GM21737 (cell line): ENCODE data around the gene PAPSS2.
"Not testable (repeated sequence)": the region's sequence is repeated elsewhere in the genome, so short reads cannot be mapped to it uniquely, and the experiment has no call there.

Experiments
- ATAC-seq: cut with Tn5 transposase; IDR thresholded peaks from one replicate; pipeline ENCODE4 v1.9.1; 2021; ENCODE audit warnings: mild to moderate bottlenecking, moderate library complexity; ENCODE audit not compliant: unreplicated experiment

The PAPSS2 gene

GRCh38 chr10:87702260-87702972 is 42.7 kb downstream of the PAPSS2 start:
- no peak for ATAC-seq

GRCh38 chr10:87702973-87703294 is 43.3 kb downstream of the PAPSS2 start:
- ATAC-seq = no peak

DNA sequence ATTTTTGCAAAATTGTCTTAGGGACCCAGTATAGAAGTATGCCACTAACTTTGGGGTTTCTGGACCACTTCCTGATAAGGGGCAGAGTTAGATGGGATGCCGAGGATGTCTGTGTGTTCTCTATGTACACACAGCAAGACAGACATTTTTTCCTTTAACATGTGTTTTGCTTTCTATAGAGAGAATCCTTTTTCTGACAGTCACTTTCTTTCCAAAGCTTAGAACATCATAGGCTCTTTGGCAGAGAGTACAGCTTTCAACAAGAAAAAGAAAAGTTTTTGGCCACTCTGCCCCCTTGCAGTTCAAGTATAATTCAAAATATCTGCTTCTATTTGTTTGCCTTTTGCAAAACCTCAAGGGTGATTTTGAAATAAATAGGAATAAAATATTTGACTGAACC is 44.1 kb downstream of the PAPSS2 start:
- ATAC-seq = no peak

DNA sequence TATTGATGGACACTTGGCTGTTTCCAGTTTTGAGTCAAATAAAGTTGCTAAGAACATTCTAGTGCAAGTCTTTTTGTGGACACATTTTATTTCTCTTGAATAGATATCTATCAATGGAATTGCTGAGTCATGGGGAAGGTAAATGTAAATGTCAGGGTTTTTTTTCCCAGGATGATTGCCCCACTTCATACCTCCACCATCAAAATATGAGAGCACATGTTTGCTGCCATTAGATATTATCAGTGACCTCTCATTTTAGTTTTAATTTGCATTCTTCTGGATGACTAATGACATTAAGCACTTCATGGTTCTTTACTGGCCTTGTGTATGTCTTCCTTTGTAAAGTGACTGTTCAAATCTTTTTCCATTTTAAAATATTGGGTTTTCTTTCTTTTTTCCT is 45.7 kb downstream of the PAPSS2 start:
- ATAC-seq = no peak

DNA sequence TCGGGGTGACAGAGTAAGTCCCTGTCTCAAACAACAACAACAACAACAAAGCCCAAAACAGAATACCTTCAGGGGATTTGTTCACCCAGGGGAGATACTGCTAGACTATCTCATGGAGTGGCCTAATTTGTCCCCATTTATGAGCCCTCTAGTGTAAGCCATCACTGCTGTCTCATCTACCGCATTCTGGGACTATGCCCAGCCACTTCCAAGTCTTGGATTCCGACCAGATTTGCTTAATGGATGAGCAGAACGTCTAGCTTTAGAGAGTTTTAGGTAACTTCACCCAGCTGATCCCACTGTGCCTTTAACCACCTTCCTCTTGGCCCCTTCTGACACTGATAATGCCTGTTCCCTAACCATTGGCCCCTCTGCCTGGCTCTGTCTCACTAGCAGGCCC is 47.1 kb downstream of the PAPSS2 start:
- ATAC-seq = no peak

GRCh38 chr10:87707254-87707653 is 47.6 kb downstream of the PAPSS2 start:
- no peak for ATAC-seq

GRCh38 chr10:87712913-87713616 is 53.4 kb downstream of the PAPSS2 start:
- ATAC-seq = no peak

GRCh38 chr10:87713707-87714106 is 54.0 kb downstream of the PAPSS2 start:
- ATAC-seq = no peak

DNA sequence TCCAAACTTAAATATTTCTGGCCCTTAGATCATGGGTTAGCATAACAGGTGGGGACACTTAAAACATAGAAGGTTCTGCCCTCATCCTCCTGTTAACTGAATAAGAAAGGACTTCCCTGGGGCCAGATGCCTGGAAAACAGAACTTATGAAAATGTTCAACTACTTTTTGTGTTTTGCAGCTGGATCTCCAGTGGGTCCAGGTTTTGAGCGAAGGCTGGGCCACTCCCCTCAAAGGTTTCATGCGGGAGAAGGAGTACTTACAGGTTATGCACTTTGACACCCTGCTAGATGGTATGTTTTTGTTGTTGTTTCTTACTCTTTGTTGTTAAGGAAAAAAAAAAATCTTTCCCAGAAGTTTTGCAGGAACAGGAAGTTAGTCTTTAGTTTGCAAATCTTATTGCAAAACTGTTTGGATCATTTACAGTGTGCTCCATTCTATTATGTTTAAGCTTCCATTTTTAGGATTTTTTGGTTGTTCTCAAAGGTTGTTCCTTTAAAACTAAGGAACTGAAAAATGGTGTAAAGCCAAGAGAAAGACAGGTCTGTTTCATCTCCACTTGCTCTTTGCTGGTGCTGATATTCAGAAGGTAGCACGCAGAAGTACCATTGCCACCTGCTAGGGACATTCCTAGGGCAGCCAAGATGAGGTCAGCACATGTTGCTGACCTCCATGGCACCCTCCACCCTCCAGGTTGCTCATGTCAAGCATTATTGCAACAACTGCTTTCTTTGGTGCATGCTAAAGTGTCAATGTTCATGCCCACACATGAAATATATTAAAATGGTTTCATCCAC is 56.1 kb downstream of the PAPSS2 start:
- no peak for ATAC-seq

DNA sequence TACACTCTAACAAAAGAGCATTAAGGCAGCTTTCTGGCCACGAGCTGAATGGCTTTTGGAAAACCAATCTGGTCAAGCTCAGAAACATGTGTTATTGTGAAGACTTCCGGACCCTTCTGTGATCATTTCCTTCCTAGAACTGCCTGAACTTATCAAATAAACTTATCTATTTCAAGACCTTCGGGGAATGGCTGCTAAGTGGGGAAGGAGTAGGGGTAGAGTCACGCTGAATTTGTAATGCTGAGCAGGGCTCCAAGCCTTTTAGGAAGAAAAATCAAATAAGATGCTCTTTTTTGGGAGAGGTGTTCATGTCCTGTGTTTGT is 56.6 kb downstream of the PAPSS2 start:
- ATAC-seq = no peak

- no peak for ATAC-seq
Observed at GRCh38 chr10:87720665-87721064, 61.0 kb downstream of the PAPSS2 start.

GRCh38 chr10:87721781-87722180 is 62.1 kb downstream of the PAPSS2 start:
- ATAC-seq = no peak

DNA sequence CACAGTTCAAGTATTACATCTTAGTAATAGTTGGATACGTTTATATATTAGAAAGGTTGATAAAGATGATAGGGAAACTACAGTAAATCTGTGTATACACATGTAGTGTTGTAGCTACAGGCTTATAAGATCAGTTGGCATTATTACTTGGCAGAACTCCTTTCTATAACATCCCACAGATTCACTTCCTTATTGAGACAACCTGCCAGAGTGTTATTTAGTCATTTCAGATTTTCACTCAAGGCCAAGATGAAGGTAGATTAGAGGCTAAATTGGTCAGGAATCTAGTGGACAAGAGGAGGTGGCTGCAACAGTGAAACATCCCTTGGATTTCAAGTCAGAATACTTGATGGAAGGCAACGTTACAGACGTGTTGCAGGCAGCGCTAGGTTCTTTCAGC is 63.0 kb downstream of the PAPSS2 start:
- no peak for ATAC-seq

DNA sequence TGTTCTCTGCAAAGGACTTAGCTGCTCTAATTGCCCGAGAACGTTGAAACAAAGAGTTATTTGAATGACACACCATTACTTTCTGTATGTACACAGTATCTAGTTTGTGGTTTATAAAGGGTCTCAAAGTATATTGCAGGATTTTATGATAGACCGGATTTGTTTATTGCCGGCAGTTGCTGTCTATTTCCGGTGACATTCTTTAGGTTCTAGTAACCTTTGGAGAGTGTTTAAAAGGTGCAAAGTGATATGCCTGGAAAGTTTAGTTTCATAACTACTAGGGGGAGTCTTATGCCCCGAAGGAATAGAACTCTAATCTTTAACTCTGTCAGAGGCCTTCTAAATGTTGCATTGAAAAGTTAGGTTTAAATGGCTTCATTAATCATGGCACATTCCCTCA is 63.8 kb downstream of the PAPSS2 start:
- no peak for ATAC-seq

GRCh38 chr10:87724789-87725188 is 65.1 kb downstream of the PAPSS2 start:
- no peak for ATAC-seq

GRCh38 chr10:87729940-87730339 is 70.3 kb downstream of the PAPSS2 start:
- ATAC-seq = no peak

GRCh38 chr10:87733081-87733480 is 73.4 kb downstream of the PAPSS2 start:
- ATAC-seq = no peak

- ATAC-seq = no peak
Observed at GRCh38 chr10:87734987-87735827, 75.5 kb downstream of the PAPSS2 start.

GRCh38 chr10:87738253-87738652 is 78.6 kb downstream of the PAPSS2 start:
- not testable (repeated sequence) for ATAC-seq

GRCh38 chr10:87739703-87740102 is 80.0 kb downstream of the PAPSS2 start:
- ATAC-seq = no peak

DNA sequence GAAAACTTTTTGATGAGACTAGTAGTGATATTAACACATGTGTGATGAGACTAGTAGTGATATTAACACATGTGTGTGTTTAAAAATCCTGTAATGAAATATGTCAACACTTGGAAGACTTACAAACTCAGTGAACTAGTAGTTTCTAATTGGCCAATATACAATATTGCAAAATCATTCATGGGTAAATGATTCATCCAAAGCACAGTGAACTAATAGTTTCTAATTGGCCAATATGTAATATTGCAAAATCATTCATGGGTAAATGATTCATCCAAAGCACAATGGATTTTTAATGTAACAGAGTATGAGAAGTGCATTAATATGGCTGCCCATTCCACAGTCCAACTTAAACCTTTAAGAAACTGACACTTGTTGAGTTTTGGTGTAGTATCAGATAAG is 80.6 kb downstream of the PAPSS2 start:
- ATAC-seq = no peak
